NT2/D1 (cell line): Measurements from ENCODE around the gene FOCAD.

Experiments used
- YY1 ChIP-seq: IDR thresholded peaks from 2 replicates; pipeline ENCODE4 v1.6.1; 2011; ENCODE audit not compliant: insufficient read length, insufficient read depth
- ZNF274 ChIP-seq: IDR thresholded peaks from 2 replicates; pipeline ENCODE4 v1.6.1; 2011; ENCODE audit warnings: mild to moderate bottlenecking, low read depth, low read length

DNA sequence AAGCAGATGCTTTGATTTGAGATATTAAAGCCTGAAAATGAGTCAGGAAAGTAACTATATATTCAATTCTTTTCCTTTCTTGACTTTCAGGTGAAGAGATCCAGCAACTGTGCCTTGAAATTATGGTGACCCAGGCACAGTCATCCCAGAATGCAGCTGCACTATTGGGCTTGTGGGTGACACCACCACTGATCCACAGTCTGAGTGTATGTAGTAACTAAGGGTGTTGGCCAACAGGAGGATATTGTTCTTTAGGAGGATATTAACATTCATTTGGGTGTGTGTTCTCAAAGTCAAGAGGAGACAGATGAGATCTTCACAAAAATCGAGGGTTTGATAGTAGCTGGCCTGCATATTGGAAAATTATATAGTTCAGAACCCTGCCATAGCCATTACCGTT is 294.2 kb downstream of the FOCAD start:
- no peak for TF ChIP-seq ZNF274
- no peak for TF ChIP-seq YY1
